HG03469 (cell line): ENCODE data around the gene ZNF646.

Source experiments
- ATAC-seq: cut with Tn5 transposase; IDR thresholded peaks from one replicate; pipeline ENCODE4 v1.9.1; 2021; ENCODE audit warnings: mild to moderate bottlenecking, moderate library complexity, moderate number of reproducible peaks; ENCODE audit not compliant: unreplicated experiment

Gene ZNF646

GRCh38 chr16:31064882-31065461, 9.2 kb upstream of the ZNF646 start:
- ATAC-seq = no peak

DNA sequence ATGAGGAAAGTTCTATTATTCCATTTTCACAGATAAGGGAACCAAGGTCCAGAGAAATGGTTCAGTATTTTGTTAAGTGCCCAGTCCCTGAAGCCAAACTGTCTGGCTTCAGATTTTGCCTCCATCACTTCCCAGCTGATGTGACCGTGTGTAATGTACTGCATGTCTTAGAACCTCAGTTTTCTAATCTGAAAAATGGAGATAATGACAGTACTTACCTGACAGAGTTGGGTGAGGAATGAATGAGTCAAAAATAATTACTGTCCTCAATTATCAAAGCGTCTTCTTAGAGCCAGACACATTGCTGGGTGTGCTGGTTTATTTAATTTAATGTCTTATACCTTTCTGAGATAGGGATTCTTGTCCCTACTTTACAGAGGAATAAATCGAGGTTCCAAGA, 6.9 kb upstream of the ZNF646 start:
- ATAC-seq = no peak

DNA sequence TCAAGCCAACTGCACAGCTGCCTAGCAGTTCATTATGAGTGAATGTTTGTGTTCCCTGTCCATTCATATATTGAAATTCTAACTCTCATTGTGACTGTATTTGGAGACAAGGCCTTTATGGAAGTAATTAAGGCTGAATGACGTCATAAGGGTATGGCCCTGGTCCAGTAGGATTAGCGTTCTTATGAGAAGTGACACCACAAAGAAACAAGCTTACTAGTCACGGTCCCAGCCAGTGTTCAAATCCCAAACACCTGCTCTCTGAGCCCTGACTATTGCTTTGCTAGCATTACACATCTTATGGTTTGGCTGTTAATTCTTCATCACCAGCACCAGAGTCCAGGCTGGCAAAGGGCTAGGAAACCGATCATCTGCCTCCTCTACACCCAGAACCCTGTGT, 2.4 kb upstream of the ZNF646 start:
- ATAC-seq = no peak

- no peak for ATAC-seq
Observed at GRCh38 chr16:31072540-31073141, 1.6 kb upstream of the ZNF646 start.

DNA sequence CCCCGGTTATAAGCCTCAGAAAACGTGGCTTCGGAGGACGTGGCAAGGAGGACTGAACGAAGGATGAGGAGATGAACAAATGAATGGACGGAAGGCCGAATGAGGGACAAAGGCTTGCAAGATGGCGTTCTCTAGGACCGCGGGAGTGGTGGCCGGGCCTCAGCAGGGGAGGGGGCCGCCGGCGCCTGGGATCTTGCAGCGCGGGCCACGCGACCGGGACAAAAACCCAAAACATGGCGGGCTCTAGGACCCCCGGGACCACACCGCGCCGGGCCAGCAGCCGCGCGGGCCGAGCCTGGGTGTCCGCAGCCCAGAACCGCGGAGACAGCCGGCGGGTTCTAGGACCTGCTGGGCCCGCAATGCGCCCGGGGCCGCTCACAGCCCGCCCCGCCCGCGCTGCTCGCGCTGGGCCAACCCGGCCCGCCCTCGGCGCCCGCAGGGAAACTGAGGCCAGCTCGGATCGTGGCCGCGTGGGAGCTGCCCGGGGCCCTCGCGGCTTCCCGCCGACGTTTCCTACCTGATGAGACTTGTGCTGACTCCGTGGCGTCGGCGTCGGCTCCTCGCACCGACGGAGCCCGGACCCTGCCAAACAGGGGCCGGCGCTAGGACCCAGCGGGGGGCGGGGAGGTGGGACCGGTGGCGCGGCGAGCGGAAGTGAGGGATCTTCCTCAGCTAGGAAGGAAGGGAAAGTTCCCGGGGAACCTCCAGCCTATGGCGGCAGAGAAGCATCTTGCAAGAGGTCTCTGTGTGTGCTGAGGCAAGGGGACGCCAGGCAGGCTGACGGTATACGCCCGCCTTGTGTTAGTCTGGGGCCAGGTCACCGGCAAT, 866 bp upstream of the ZNF646 start:
- peak; percentile 34 for ATAC-seq

- ATAC-seq = no peak
Observed at GRCh38 chr16:31074814-31075183, 577 bp downstream of the ZNF646 start.

GRCh38 chr16:31076319-31076718, 2.1 kb downstream of the ZNF646 start:
- ATAC-seq = no peak

DNA sequence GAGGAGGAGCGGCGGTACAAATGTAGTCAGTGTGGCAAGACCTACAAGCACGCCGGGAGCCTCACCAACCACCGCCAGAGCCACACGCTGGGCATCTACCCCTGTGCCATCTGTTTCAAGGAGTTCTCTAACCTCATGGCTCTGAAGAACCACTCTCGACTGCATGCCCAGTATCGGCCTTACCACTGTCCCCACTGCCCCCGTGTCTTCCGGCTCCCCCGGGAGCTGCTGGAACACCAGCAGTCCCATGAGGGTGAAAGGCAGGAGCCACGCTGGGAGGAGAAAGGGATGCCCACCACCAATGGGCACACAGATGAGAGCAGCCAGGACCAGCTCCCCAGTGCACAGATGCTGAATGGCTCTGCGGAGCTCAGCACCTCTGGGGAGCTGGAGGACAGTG, 2.8 kb downstream of the ZNF646 start:
- no peak for ATAC-seq

DNA sequence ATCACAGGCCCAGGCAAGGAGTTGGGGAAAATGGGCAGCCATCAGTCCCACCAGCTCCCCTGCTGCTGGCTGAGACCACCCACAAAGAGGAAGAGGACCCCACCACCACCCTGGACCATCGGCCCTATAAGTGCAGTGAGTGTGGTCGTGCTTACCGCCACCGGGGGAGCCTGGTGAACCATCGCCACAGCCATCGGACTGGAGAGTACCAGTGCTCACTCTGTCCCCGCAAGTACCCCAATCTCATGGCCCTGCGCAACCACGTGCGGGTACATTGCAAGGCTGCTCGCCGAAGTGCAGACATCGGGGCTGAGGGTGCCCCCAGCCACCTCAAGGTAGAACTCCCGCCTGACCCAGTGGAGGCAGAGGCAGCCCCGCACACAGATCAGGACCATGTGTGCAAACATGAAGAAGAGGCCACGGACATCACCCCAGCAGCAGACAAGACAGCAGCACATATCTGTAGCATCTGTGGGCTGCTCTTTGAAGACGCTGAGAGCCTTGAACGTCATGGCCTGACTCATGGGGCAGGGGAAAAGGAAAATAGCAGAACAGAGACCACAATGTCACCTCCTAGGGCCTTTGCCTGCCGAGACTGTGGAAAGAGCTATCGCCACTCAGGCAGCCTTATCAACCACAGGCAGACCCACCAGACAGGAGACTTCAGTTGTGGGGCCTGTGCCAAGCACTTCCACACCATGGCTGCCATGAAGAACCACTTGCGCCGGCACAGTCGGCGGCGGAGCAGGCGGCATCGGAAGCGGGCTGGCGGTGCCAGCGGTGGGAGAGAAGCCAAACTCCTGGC, 3.6 kb downstream of the ZNF646 start:
- no peak for ATAC-seq

DNA sequence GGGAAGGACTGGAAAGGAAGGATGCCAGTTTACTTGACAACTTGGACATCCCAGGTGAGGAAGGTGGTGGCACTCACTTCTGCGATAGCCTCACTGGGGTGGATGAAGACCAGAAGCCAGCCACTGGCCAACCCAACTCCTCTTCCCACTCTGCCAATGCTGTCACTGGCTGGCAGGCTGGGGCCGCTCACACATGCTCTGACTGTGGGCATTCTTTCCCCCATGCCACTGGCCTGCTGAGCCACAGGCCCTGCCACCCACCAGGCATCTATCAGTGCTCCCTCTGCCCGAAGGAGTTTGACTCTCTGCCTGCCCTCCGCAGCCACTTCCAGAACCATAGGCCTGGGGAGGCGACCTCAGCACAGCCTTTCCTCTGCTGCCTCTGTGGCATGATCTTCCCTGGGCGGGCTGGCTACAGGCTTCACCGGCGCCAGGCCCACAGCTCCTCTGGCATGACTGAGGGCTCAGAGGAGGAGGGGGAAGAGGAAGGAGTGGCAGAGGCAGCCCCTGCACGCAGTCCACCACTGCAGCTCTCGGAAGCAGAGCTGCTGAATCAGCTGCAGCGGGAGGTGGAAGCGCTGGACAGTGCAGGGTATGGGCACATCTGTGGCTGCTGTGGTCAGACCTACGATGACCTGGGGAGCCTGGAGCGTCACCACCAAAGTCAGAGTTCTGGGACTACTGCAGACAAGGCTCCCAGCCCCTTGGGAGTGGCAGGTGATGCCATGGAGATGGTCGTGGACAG, 4.5 kb downstream of the ZNF646 start:
- no peak for ATAC-seq

- ATAC-seq = no peak
Observed at GRCh38 chr16:31079342-31079944, 5.2 kb downstream of the ZNF646 start.

DNA sequence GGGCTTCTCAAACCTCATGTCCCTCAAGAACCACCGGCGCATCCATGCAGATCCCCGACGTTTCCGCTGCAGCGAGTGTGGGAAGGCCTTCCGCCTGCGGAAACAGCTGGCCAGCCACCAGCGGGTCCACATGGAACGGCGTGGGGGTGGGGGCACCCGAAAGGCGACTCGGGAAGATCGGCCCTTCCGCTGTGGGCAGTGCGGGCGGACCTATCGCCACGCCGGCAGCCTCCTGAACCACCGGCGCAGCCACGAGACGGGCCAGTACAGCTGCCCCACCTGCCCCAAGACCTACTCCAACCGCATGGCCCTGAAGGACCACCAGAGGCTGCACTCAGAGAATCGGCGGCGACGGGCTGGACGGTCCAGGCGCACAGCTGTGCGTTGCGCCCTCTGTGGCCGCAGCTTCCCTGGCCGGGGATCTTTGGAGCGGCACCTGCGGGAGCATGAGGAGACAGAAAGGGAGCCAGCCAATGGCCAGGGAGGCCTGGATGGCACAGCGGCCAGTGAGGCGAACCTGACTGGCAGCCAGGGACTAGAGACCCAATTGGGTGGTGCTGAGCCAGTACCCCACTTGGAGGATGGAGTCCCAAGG, 5.9 kb downstream of the ZNF646 start:
- no peak for ATAC-seq

- no peak for ATAC-seq
Observed at GRCh38 chr16:31080756-31081419, 6.7 kb downstream of the ZNF646 start.

GRCh38 chr16:31081428-31082351, 7.5 kb downstream of the ZNF646 start:
- ATAC-seq = no peak

GRCh38 chr16:31082368-31083045, 8.3 kb downstream of the ZNF646 start:
- no peak for ATAC-seq

DNA sequence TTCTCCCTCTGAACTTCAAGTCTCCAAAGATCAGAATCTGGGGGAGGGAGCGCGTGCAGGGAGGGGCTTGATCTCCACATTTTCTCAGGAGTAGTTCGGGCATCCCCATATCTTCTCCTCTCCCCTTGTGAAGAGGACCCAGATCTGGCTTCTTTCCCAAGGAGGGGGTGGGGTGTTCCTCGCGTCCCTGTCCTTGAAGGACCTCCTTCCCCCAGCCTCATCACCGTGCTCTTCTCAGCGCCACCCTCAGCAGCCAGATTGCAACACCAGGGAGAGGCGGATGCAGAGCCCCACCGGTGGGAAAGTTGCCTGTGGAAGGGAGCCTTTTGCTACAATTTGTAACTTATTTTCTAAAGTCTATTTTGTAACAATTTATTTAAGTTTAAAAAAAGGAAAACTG, 8.9 kb downstream of the ZNF646 start:
- ATAC-seq = no peak

DNA sequence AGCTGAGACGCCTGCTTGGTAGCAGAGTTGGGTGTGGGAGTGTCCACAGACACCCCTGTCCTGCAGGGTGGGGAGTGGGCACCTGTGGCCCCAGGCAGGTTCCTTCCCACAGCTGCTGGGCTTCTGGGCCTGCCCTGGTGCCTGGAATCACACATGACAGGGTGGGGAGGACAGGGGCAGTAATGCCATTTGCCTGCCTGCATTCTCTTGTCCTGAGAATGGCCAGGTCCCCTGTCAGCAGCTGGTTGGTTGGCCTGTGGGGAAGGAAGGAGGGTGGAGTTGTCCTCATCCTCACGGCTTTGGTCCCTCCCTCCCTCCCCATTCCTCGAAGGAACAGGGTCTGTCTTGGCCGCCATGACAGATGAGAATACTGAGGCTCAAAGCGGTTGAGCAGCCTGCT, 9.3 kb downstream of the ZNF646 start:
- ATAC-seq = no peak

GRCh38 chr16:31083981-31084380, 9.8 kb downstream of the ZNF646 start:
- no peak for ATAC-seq
